Thyroid gland (tissue), 4 donors: ENCODE data around the gene XIAP. TPM values are rescaled to one million over a fixed set of nuclear protein-coding genes. Genes with fewer than 3 reads are reported as not detected.

ENCODE experiments used
- DNase-seq, 2 donors: peaks; one replicate each; pipeline ENCODE4 v3.0.0-alpha.2; 2019
- H3K27ac ChIP-seq, 3 donors: fragments of 200-600 bp; sonication (generic); 1 replicate in 2 of 3; 2 replicates in 1 of 3; pipeline ENCODE4 v1.5.1; 2016 to 2019; ENCODE audit warnings: mild to moderate bottlenecking in 1 of 3, moderate library complexity in 1 of 3
- H3K27me3 ChIP-seq: fragments of 200-600 bp; sonication (generic); one replicate; pipeline ENCODE4 v1.5.1; 2019
- H3K36me3 ChIP-seq, 2 donors: fragments of 200-600 bp; sonication (generic); one replicate each; pipeline ENCODE4 v1.5.1; 2016 to 2019
- H3K4me1 ChIP-seq, 2 donors: fragments of 200-600 bp; sonication (generic); one replicate each; pipeline ENCODE4 v1.5.1; 2017 to 2019
- H3K4me3 ChIP-seq, 3 donors: fragments of 200-600 bp; sonication (generic); replicated peaks in 1 of 3; 1 replicate in 2 of 3; 2 replicates in 1 of 3; pipeline ENCODE4 v1.5.1; 2016; ENCODE audit warnings: mild to moderate bottlenecking in 1 of 3
- H3K9me3 ChIP-seq: fragments of 200-600 bp; sonication (generic); one replicate; pipeline ENCODE4 v1.5.1; 2017
- POLR2A ChIP-seq, 2 donors: fragments of 450-650 bp; IDR thresholded peaks; one replicate each; pipeline ENCODE4 v1.6.1; 2017; ENCODE audit warnings: antibody characterized with exemption in 2 of 2, mild to moderate bottlenecking in 2 of 2, moderate library complexity in 1 of 2
- WGBS, 2 donors: methylation state at CpG; one replicate each; pipeline ENCODE4 v1.1.5; 2017; 5-methylcytosine and 5-hydroxymethylcytosine counted together
- intact Hi-C: fragments of 100-400 bp; cut with DNase I; formaldehyde crosslinking; loops from one replicate; pipeline ENCODE4 v1.15.1; 2023
- total RNA-seq, 4 donors: library from RNA; depleted of rRNA; stranded (reverse); fragments of >200 nt; gene quantifications; one replicate each; pipeline ENCODE4 v1.2.3, GENCODE V29; 2016
- TF ChIP-seq, protein P1 (sequence below), 6 experiments: fragments of 200-600 bp in 3 of 6; fragments of 450-650 bp in 3 of 6; sonication (generic) in 3 of 6; IDR thresholded peaks; one replicate each; pipeline ENCODE4 v1.5.1; 2016 to 2019; ENCODE audit warnings: antibody characterized with exemption in 6 of 6, mild to moderate bottlenecking in 2 of 6, inconsistent platforms in 1 of 6, moderate library complexity in 1 of 6

XIAP gene
- total RNA-seq, 4 donors from 2014 or later: 35.9 to 54.0 (median 48.8) TPM

DNA sequence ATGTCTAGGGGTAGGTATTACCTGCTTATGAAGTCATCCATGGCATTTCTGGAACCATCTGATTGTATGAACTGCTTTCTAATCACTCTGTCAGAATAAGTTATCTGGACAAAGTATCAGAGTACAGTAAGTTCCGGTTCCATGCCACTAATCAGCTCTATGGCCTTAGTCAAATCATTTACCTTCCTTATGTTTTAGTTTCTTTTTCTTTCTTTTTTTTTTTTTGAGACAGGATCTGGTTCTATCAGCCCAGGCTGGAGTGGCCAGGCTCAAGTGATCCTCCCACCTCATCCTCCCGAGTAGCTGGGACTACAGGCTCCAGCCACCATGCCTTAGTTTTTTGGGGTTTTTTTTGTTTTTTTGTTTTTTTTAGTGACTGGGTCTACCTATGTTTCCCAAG lies 11.5 kb downstream of the XIAP start:
- TF ChIP-seq, protein P1, sequence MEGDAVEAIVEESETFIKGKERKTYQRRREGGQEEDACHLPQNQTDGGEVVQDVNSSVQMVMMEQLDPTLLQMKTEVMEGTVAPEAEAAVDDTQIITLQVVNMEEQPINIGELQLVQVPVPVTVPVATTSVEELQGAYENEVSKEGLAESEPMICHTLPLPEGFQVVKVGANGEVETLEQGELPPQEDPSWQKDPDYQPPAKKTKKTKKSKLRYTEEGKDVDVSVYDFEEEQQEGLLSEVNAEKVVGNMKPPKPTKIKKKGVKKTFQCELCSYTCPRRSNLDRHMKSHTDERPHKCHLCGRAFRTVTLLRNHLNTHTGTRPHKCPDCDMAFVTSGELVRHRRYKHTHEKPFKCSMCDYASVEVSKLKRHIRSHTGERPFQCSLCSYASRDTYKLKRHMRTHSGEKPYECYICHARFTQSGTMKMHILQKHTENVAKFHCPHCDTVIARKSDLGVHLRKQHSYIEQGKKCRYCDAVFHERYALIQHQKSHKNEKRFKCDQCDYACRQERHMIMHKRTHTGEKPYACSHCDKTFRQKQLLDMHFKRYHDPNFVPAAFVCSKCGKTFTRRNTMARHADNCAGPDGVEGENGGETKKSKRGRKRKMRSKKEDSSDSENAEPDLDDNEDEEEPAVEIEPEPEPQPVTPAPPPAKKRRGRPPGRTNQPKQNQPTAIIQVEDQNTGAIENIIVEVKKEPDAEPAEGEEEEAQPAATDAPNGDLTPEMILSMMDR (IDR thresholded peaks at IDR 0.05): no peak
- TF ChIP-seq POLR2A (IDR thresholded peaks at IDR 0.05): no peak
- WGBS, 2 donors: 69 to 70% methylated on average over 2 of the region's 2 CpGs
- Histone ChIP-seq H3K27me3 (no peaks in the 10 kb centered on the region), H3K27ac (no peak overlapping the region), H3K4me1 (no peaks in the 10 kb centered on the region), H3K4me3 (no peak overlapping the region), H3K9me3 (no peaks in the 10 kb centered on the region), H3K36me3 (no peaks in the 10 kb centered on the region)
- intact Hi-C loops: no loop called here
- peak in 1 of 2 donors; percentile 4 for DNase-seq

DNA sequence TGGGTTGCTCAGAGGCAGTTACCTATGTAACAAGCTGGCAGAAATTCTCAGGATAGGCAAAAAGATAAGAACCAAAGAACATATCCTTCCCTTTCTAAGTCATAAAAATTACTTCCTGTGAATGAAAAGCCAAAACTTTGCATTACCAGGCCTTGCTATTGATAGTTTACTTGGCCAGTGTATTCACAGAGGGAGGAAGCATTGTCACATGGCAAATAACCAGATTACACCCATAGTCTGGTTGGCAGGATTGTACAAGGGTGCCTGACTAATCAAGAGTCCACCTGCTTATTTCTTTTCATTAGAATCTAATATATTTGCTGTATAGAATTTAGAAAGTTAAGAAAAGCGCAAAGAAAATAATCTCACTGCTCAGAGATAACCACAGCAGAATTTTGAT lies 14.1 kb downstream of the XIAP start:
- Histone ChIP-seq H3K4me1 (peaks cover 0 to 4% of the 10 kb centered on the region in 2 donors), H3K4me3 (no peak overlapping the region), H3K9me3 (no peaks in the 10 kb centered on the region), H3K27ac (no peak overlapping the region), H3K36me3 (no peaks in the 10 kb centered on the region), H3K27me3 (no peaks in the 10 kb centered on the region)
- 90 to 100% methylated on average over 1 of the region's 1 CpG for WGBS, 2 donors
- TF ChIP-seq POLR2A (IDR thresholded peaks at IDR 0.05): no peak
- TF ChIP-seq, protein P1 (IDR thresholded peaks at IDR 0.05): no peak
- DNase-seq: no peak
- intact Hi-C loops: no loop called here

DNA sequence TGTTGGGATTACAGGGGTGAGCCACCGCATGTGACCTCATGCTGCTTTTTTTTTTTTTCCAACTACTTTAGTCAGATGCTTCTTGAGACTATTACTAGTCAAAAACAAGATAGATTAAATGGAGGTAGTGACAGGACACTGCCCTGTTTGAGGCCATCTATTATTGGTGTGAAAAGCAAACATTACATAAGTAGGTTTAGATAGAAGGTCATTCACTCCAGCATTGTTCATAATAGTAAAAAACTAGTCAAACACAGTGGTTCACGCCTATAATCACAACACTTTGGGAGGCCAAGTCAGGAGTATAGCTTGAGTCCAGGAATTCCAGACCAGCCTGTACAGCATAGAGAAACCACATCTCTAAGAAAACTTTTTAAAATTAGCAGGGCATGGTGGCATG lies 16.3 kb downstream of the XIAP start:
- Histone ChIP-seq H3K27ac (no peak overlapping the region), H3K9me3 (no peaks in the 10 kb centered on the region), H3K27me3 (no peaks in the 10 kb centered on the region), H3K4me3 (no peak overlapping the region), H3K4me1 (peaks cover 0 to 4% of the 10 kb centered on the region in 2 donors), H3K36me3 (no peaks in the 10 kb centered on the region)
- DNase-seq: no peak
- TF ChIP-seq, protein P1 (IDR thresholded peaks at IDR 0.05): no peak
- no peak for TF ChIP-seq POLR2A (IDR thresholded peaks at IDR 0.05)
- intact Hi-C loops: no loop called here
- WGBS, 2 donors: 95 to 96% methylated on average over 2 of the region's 2 CpGs

DNA sequence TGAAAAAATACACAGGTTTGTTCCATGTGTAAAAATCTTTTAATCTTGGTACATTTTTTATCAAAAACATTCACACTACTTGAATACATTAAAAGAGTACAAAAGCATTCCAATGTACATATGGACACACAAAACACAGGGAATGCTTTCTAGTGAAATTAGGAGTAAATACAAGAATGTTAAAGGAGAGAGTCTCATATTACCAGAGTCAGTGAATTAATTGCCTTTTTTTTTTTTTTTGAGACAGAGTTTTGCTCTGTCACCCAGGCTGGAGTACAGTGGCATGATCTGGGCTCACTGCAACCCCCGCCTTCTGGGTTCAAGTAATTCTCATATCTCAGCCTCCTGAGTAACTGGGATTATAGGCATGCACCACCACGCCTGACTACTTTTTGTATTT lies 17.0 kb downstream of the XIAP start:
- no peaks in the 10 kb centered on the region for H3K27me3 ChIP-seq
- TF ChIP-seq, protein P1 (IDR thresholded peaks at IDR 0.05): no peak
- TF ChIP-seq POLR2A (IDR thresholded peaks at IDR 0.05): no peak
- H3K4me3 ChIP-seq: no peak overlapping the region
- no peaks in the 10 kb centered on the region for H3K9me3 ChIP-seq
- intact Hi-C loops: no loop called here
- H3K27ac ChIP-seq: no peak overlapping the region
- no peak for DNase-seq
- no peaks in the 10 kb centered on the region for H3K36me3 ChIP-seq
- peaks cover 0 to 4% of the 10 kb centered on the region in 2 donors for H3K4me1 ChIP-seq
- 100% methylated on average over 2 of the region's 2 CpGs for WGBS, 2 donors

DNA sequence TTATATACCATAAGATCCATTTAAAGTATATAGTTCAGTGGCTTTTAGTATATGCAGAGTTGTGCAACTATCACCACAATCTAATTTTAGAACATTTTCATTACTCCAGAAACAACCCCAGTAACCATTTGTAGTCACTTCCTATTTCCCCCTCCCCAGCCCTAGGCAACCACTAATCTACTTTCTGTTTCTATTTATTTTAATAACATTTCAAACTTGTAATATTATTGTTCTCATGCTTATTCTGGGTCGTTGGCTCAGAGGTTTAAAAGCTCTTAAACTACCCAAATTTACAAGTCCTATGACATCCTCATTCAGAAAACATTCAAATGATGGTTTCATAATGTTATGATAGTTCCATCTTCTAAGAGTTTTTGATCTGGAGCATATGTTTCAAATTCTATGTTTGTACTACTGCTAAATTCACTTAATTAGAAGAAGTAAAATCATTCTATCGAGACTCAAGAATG lies 18.4 kb downstream of the XIAP start:
- H3K9me3 ChIP-seq: no peaks in the 10 kb centered on the region
- no peak overlapping the region for H3K4me3 ChIP-seq
- WGBS, 2 donors: 52 to 59% methylated on average over 2 of the region's 2 CpGs
- intact Hi-C loops: no loop called here
- DNase-seq: no peak
- H3K36me3 ChIP-seq: no peaks in the 10 kb centered on the region
- H3K27ac ChIP-seq: no peak overlapping the region
- peaks cover 0 to 4% of the 10 kb centered on the region in 2 donors for H3K4me1 ChIP-seq
- no peak for TF ChIP-seq POLR2A (IDR thresholded peaks at IDR 0.05)
- TF ChIP-seq, protein P1 (IDR thresholded peaks at IDR 0.05): no peak
- no peaks in the 10 kb centered on the region for H3K27me3 ChIP-seq
